NCI-H226 (cell line): Measurements from ENCODE around the gene GAD2.
A peak's percentile ranks its signal among the peaks of the same experiment; 100 is the strongest.

Experiments
- DNase-seq: peaks from one replicate; pipeline ENCODE4 v3.0.0-alpha.2; 2015

The GAD2 gene

DNA sequence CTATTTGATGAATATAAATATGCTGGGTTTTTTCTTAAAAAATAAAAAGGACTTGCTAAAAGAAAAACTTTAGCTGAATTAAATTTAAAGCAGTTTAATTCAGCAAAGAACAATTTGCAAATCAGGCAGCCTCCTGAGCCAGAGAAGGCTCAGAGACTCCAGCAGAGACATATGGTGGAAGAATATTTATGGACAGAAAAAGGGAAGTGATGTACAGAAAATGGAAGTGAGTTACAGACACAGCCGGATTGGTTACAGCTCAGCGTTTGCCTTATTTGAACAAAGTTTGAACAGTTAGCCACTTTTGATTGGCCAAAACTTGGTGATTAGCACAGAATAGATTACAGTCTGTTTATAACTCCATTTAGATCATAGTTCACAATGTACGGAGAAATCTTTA is 110.3 kb downstream of the GAD2 start:
- DNase-seq = no peak

DNA sequence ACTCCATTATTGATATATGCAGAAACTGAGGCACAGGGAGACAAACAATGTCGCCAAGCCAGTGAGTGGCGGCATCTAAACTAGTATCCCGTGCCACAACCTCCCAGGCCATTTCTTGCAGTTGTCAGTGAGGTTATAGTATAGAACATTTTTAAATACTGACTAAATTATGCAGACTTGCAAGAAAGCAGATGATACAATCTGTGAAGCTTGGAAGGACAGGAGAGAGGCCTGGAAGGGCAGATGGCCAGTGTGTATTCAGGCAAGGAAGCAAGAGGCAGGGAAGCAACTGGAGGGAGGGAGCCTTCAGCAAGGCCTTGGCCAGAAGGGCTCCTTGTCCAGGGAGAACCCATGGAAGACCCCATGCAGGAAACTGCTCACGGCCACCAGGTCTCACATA is 111.2 kb downstream of the GAD2 start:
- DNase-seq = no peak

- no peak for DNase-seq
Observed at GRCh38 chr10:26331371-26331770, 114.8 kb downstream of the GAD2 start.

- no peak for DNase-seq
Observed at GRCh38 chr10:26334232-26334931, 117.8 kb downstream of the GAD2 start.

DNA sequence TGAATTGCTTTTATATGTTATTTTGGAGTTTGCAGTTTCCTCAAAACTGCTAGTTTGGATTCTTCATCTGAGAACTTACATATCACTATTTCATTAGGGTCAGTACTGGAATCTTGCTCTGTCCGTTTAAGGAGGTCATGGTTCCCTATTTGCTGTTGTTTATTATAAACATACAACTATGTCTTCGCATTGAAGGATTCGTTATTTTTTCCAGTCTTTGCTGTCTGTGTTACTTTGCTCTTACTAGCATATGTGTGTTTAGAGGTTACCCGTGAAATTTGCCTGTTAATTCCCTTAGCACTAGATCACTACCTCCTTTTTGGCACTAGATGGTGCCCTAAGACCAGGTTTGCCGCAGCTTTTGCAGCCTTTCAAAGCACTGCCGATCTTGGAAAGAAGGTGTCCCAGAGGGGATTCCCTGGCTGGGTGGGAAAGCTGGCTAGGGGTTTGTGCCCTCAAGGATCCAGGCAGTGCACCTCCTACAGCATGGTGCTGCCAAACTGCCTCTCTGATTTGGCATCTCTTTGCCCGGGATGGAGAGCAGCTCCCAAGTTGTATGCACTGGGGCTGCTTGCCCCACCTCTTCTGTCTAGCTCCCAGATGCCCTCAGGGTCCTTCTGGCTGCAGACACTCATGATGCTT is 118.5 kb downstream of the GAD2 start:
- DNase-seq = peak; percentile 67

GRCh38 chr10:26335574-26336093 is 119.1 kb downstream of the GAD2 start:
- DNase-seq = no peak

- no peak for DNase-seq
Observed at GRCh38 chr10:26336979-26337378, 120.4 kb downstream of the GAD2 start.

DNA sequence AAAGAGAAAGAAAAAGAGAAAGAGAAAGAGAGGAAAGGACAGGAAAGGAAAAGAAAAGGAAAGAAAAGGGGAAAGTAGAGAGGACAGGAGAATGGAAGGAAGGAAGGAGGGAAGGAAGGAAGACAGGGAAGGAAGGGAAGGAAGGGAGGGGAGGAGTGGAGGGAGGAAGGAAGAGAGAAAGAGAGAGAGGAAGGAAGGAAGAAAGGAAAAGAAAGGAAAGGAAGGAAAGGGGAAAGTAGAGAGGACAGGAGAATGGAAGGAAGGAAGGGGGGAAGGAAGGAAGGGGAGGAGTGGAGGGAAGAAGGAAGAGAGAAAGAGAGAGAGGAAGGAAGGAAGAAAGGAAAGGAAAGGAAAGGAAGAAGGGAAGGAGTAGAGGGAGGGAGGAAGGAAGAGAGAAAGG is 125.1 kb downstream of the GAD2 start:
- no peak for DNase-seq

DNA sequence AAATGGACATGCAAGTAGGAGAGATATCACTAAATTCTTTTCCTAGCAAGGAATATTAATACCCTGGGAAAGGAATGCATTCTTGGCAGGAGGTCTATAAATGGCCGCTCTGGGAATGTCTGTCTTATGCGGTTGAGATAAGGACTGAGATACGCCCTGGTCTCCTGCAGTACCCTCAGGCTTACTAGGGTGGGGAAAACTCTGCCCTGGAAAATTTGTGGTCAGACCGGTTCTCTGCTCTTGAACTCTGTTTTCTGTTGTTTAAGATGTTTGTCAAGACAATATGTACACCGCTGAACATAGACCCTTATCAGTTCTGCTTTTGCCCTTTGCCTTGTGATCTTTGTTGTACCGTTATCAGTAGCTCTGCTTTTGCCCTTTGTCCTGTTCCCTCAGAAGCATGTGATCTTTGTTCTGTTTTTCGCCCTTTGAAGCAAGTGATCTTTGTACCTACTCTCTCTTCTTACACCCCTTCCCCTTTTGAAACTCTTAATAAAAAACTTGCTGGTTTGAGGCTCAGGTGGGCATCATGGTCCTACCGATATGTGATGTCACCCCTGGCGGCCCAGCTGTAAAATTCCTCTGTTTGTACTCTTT is 132.3 kb downstream of the GAD2 start:
- peak; percentile 81 for DNase-seq
